Endodermal cell (in vitro differentiated cells): ENCODE data around the gene PAXX. TPM values are rescaled to one million over a fixed set of nuclear protein-coding genes. Genes with fewer than 3 reads are reported as not detected.

ENCODE experiments used
- DNase-seq: peaks from one replicate; pipeline ENCODE4 v3.0.0-alpha.2; 2017
- H3K27ac ChIP-seq: 2 replicates; pipeline ENCODE4 v1.5.1; 2013; ENCODE audit warnings: mild to moderate bottlenecking, low read depth, low read length, moderate library complexity
- H3K27me3 ChIP-seq: 2 replicates; pipeline ENCODE4 v1.6.1; 2013; ENCODE audit warnings: mild to moderate bottlenecking, low read length, moderate library complexity; ENCODE audit not compliant: insufficient read depth, control insufficient read depth, poor library complexity, severe bottlenecking
- H3K36me3 ChIP-seq: 2 replicates; pipeline ENCODE4 v1.7.0; 2013; ENCODE audit warnings: mild to moderate bottlenecking, low read length, moderate library complexity; ENCODE audit not compliant: control insufficient read depth, insufficient read depth
- H3K4me1 ChIP-seq: one replicate; pipeline ENCODE4 v1.7.0; 2013; ENCODE audit warnings: low read length; ENCODE audit not compliant: control insufficient read depth, insufficient read depth
- H3K4me3 ChIP-seq: 2 replicates; pipeline ENCODE4 v1.5.1; 2013; ENCODE audit warnings: mild to moderate bottlenecking, low read length, moderate library complexity
- H3K9ac ChIP-seq: 2 replicates; pipeline ENCODE4 v1.6.1; 2013; ENCODE audit warnings: mild to moderate bottlenecking, low read length, moderate library complexity; ENCODE audit not compliant: poor library complexity, severe bottlenecking; ENCODE audit errors: extremely low read depth
- H3K9me3 ChIP-seq: 2 replicates; pipeline ENCODE4 v1.6.1; 2013; ENCODE audit warnings: mild to moderate bottlenecking, low read length, moderate library complexity; ENCODE audit not compliant: control insufficient read depth
- H3K27ac Mint-ChIP-seq: 2 replicates; pipeline ENCODE4 v1.8.0; 2020; ENCODE audit warnings: mixed read lengths
- H3K27me3 Mint-ChIP-seq: 2 replicates; pipeline ENCODE4 v1.8.0; 2021; ENCODE audit warnings: mild to moderate bottlenecking, mixed read lengths; ENCODE audit not compliant: insufficient read depth
- H3K36me3 Mint-ChIP-seq: 2 replicates; pipeline ENCODE4 v1.8.0; 2020; ENCODE audit warnings: low read depth, mixed read lengths
- H3K4me1 Mint-ChIP-seq: 2 replicates; pipeline ENCODE4 v1.8.0; 2020; ENCODE audit warnings: mixed read lengths
- H3K4me3 Mint-ChIP-seq: 2 replicates; pipeline ENCODE4 v1.8.0; 2020; ENCODE audit warnings: mild to moderate bottlenecking, moderate library complexity, mixed read lengths
- H3K9me3 Mint-ChIP-seq: 2 replicates; pipeline ENCODE4 v1.8.0; 2020; ENCODE audit warnings: mild to moderate bottlenecking, mixed read lengths
- CTCF ChIP-seq: fragments of 200-600 bp; sonication (generic); conservative IDR thresholded peaks from 2 replicates; pipeline ENCODE4 v1.5.0; 2021; ENCODE audit warnings: antibody characterized with exemption, mild to moderate bottlenecking
- WGBS, 2 experiments: methylation state at CpG; one replicate each; pipeline versions ENCODE4 v1.1.5 to v1.1.7; 2013; ENCODE audit warnings: missing lambda C conversion rate in 2 of 2, mixed read lengths in 1 of 2; ENCODE audit not compliant: insufficient coverage in 1 of 2, insufficient read length in 1 of 2; 5-methylcytosine and 5-hydroxymethylcytosine counted together
- total RNA-seq, 2 donors: library from RNA; stranded (reverse); fragmentation: NEBNext Ultra II Directional in 1 of 2; extraction: Animal tissue kit (Norgen Biotek cat#: 25700) in 1 of 2; gene quantifications; 2 replicates in 1 of 2; 3 replicates in 1 of 2; pipeline ENCODE4 v1.2.1, GENCODE V29; 2021

Gene PAXX
- total RNA-seq, 2 donors from 2014 or later, result 58.3 to 66.7 TPM

GRCh38 chr9:137017071-137017470, 24.8 kb downstream of the PAXX start:
- Histone ChIP-seq H3K9me3 (no peaks in the 10 kb centered on the region), H3K27ac (no peak overlapping the region), H3K9ac (no peak overlapping the region), H3K27me3 (no peaks in the 10 kb centered on the region), H3K4me3 (no peak overlapping the region), H3K36me3 (no peaks in the 10 kb centered on the region), H3K4me1 (no peaks in the 10 kb centered on the region)
- no peaks in the 10 kb centered on the region for H3K27me3 Mint-ChIP-seq
- WGBS, 2 experiments, result 93 to 96% methylated on average over 22 to 28 of the region's 28 CpGs
- no peak overlapping the region for H3K27ac Mint-ChIP-seq
- no peak for TF ChIP-seq CTCF
- H3K36me3 Mint-ChIP-seq, result peaks cover 6% of the 10 kb centered on the region
- no peak overlapping the region for H3K4me3 Mint-ChIP-seq
- no peak for DNase-seq
- peaks cover 1% of the 10 kb centered on the region for H3K9me3 Mint-ChIP-seq
- no peaks in the 10 kb centered on the region for H3K4me1 Mint-ChIP-seq

GRCh38 chr9:137017791-137018497, 25.7 kb downstream of the PAXX start:
- no peaks in the 10 kb centered on the region for H3K4me1 ChIP-seq
- TF ChIP-seq CTCF, result no peak
- H3K27ac Mint-ChIP-seq, result no peak overlapping the region
- H3K9me3 ChIP-seq, result no peaks in the 10 kb centered on the region
- H3K27ac ChIP-seq, result no peak overlapping the region
- peaks cover 6% of the 10 kb centered on the region for H3K36me3 Mint-ChIP-seq
- no peak overlapping the region for H3K4me3 Mint-ChIP-seq
- DNase-seq, result no peak
- H3K27me3 Mint-ChIP-seq, result no peaks in the 10 kb centered on the region
- peaks cover 1% of the 10 kb centered on the region for H3K9me3 Mint-ChIP-seq
- H3K4me1 Mint-ChIP-seq, result no peaks in the 10 kb centered on the region
- 95 to 96% methylated on average over 13 to 42 of the region's 45 CpGs for WGBS, 2 experiments
- no peaks in the 10 kb centered on the region for H3K27me3 ChIP-seq
- no peak overlapping the region for H3K4me3 ChIP-seq
- no peak overlapping the region for H3K9ac ChIP-seq
- H3K36me3 ChIP-seq, result no peaks in the 10 kb centered on the region

DNA sequence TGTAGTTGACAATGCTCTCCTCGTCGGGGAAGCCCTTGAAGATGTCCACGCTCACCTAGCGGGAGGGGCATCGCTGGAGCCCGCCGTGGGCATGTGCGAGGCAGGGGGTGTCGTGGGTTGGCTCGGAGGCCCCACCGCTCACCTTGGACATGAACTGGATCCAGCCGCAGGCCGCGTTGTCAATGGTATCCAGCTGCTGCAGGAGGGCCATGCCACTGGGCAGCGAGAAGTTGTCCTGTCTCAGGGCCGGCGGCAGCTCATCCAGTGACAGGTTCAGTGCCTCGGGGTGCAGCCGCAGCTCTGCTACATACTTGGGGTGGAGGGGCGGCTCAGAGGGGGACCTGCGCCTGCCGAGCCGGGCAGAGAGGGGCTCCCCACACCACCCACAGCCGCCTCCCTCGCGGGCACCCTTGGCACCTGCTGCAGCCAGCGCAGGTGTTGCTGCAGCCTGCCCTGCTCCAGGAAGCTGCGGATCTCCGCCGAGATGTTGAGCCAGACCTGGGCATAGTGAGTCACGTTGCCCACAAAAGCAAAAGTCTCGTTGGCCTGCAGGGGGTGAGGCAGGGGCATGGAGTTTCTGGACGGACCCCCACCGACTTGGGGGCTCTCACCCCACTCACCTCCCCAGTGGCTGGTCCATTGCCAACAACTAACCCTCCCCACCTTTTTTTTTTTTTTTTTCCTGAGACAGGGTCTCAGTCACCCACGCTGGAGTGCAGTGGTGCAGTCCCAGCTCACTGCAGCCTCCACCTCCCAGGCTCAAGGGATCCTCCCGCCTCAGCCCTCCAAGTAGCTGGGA, 26.7 kb downstream of the PAXX start:
- Mint-ChIP-seq H3K4me3 (no peak overlapping the region), H3K36me3 (peaks cover 6% of the 10 kb centered on the region), H3K9me3 (peaks cover 1% of the 10 kb centered on the region), H3K4me1 (no peaks in the 10 kb centered on the region), H3K27ac (no peak overlapping the region), H3K27me3 (no peaks in the 10 kb centered on the region)
- WGBS, 2 experiments, result 93 to 96% methylated on average over 23 to 36 of the region's 36 CpGs
- no peak overlapping the region for H3K9ac ChIP-seq
- no peaks in the 10 kb centered on the region for H3K4me1 ChIP-seq
- H3K27ac ChIP-seq, result no peak overlapping the region
- H3K4me3 ChIP-seq, result no peak overlapping the region
- H3K36me3 ChIP-seq, result no peaks in the 10 kb centered on the region
- no peaks in the 10 kb centered on the region for H3K9me3 ChIP-seq
- DNase-seq, result no peak
- no peaks in the 10 kb centered on the region for H3K27me3 ChIP-seq
- TF ChIP-seq CTCF, result no peak
